IPS-15b (cell line): Measurements from ENCODE around the gene IL12A.

Experiments used
- H3K27me3 ChIP-seq: one replicate; pipeline ENCODE4 v1.6.1; 2013; ENCODE audit warnings: low read length; ENCODE audit not compliant: control insufficient read depth, insufficient read depth
- H3K36me3 ChIP-seq: one replicate; pipeline ENCODE4 v1.6.1; 2013; ENCODE audit warnings: low read length; ENCODE audit not compliant: control insufficient read depth, insufficient read depth
- H3K4me1 ChIP-seq: one replicate; pipeline ENCODE4 v1.6.1; 2013; ENCODE audit warnings: mild to moderate bottlenecking, low read length; ENCODE audit not compliant: control insufficient read depth, insufficient read depth
- H3K4me3 ChIP-seq: one replicate; pipeline ENCODE4 v1.5.1; 2013; ENCODE audit warnings: low read depth, low read length
- H3K9ac ChIP-seq: one replicate; pipeline ENCODE4 v1.6.1; 2013; ENCODE audit warnings: low read depth, mild to moderate bottlenecking, low read length
- H3K9me3 ChIP-seq: one replicate; pipeline ENCODE4 v1.6.1; 2013; ENCODE audit warnings: mild to moderate bottlenecking, low read length; ENCODE audit not compliant: control insufficient read depth, insufficient read depth

The IL12A gene

GRCh38 chr3:159995091-159995490 lies 6.5 kb downstream of the IL12A start:
- Histone ChIP-seq H3K36me3 (no peaks in the 10 kb centered on the region), H3K9me3 (no peaks in the 10 kb centered on the region), H3K27me3 (no peaks in the 10 kb centered on the region), H3K4me1 (peaks cover 9% of the 10 kb centered on the region), H3K9ac (no peak overlapping the region), H3K4me3 (no peak overlapping the region)

GRCh38 chr3:159996018-159996417 lies 7.4 kb downstream of the IL12A start:
- no peak overlapping the region for H3K4me3 ChIP-seq
- H3K36me3 ChIP-seq, result no peaks in the 10 kb centered on the region
- H3K9me3 ChIP-seq, result no peaks in the 10 kb centered on the region
- no peaks in the 10 kb centered on the region for H3K27me3 ChIP-seq
- peaks cover 10% of the 10 kb centered on the region for H3K4me1 ChIP-seq
- H3K9ac ChIP-seq, result no peak overlapping the region

GRCh38 chr3:159996959-159997358 lies 8.3 kb downstream of the IL12A start:
- Histone ChIP-seq H3K4me3 (no peak overlapping the region), H3K9me3 (no peaks in the 10 kb centered on the region), H3K36me3 (no peaks in the 10 kb centered on the region), H3K9ac (no peak overlapping the region), H3K4me1 (peaks cover 18% of the 10 kb centered on the region), H3K27me3 (no peaks in the 10 kb centered on the region)

DNA sequence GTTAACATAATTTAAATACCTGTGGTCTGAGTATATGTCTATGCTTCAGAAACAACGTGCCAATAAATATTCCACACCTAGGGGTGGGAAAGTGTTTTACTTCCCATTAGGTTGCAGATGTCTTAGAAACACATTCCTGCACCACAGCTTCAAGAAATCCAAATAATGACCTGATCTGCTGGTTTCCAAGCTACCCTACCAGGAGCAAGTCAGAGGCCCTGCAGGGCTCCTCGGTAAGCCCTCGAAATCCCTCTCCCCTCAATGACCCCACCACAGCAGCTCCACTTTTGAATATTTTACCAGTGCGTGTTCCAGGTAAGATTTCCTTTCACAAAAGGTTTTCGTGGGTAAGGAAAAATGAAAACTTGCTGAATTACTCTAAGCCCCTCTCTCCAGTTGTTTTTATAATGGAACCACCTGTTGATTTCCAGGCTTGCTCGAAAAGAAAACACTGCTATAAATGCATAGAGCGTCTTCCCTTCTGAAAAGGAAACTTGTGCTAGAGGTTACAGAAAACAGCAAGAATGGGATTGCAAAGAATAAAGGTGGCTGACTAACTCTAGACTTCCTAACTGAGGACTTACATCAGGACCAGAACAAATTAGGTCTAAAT lies 12.6 kb downstream of the IL12A start:
- Histone ChIP-seq H3K36me3 (no peaks in the 10 kb centered on the region), H3K9me3 (no peaks in the 10 kb centered on the region), H3K4me3 (no peak overlapping the region), H3K9ac (no peak overlapping the region), H3K4me1 (peaks cover 9% of the 10 kb centered on the region), H3K27me3 (no peaks in the 10 kb centered on the region)

- Histone ChIP-seq H3K4me1 (peaks cover 9% of the 10 kb centered on the region), H3K9me3 (no peaks in the 10 kb centered on the region), H3K36me3 (no peaks in the 10 kb centered on the region), H3K27me3 (no peaks in the 10 kb centered on the region), H3K4me3 (no peak overlapping the region), H3K9ac (no peak overlapping the region)
Measured at GRCh38 chr3:160001850-160002623, 13.4 kb downstream of the IL12A start.

- Histone ChIP-seq H3K4me3 (no peak overlapping the region), H3K4me1 (peaks cover 9% of the 10 kb centered on the region), H3K36me3 (no peaks in the 10 kb centered on the region), H3K27me3 (no peaks in the 10 kb centered on the region), H3K9ac (no peak overlapping the region), H3K9me3 (no peaks in the 10 kb centered on the region)
Measured at GRCh38 chr3:160003520-160004128, 15.0 kb downstream of the IL12A start.

- Histone ChIP-seq H3K27me3 (no peaks in the 10 kb centered on the region), H3K4me1 (peaks cover 9% of the 10 kb centered on the region), H3K36me3 (no peaks in the 10 kb centered on the region), H3K9me3 (no peaks in the 10 kb centered on the region), H3K9ac (no peak overlapping the region), H3K4me3 (no peak overlapping the region)
Measured at GRCh38 chr3:160005004-160005403, 16.4 kb downstream of the IL12A start.

GRCh38 chr3:160006282-160007163 lies 17.9 kb downstream of the IL12A start:
- no peaks in the 10 kb centered on the region for H3K36me3 ChIP-seq
- no peaks in the 10 kb centered on the region for H3K27me3 ChIP-seq
- H3K4me3 ChIP-seq, result no peak overlapping the region
- H3K4me1 ChIP-seq, result peaks cover 3% of the 10 kb centered on the region
- H3K9ac ChIP-seq, result no peak overlapping the region
- no peaks in the 10 kb centered on the region for H3K9me3 ChIP-seq

GRCh38 chr3:160008961-160009360 lies 20.3 kb downstream of the IL12A start:
- Histone ChIP-seq H3K27me3 (no peaks in the 10 kb centered on the region), H3K4me1 (no peaks in the 10 kb centered on the region), H3K4me3 (no peak overlapping the region), H3K9ac (no peak overlapping the region), H3K36me3 (no peaks in the 10 kb centered on the region), H3K9me3 (no peaks in the 10 kb centered on the region)

GRCh38 chr3:160009525-160009924 lies 20.9 kb downstream of the IL12A start:
- Histone ChIP-seq H3K4me1 (no peaks in the 10 kb centered on the region), H3K9ac (no peak overlapping the region), H3K9me3 (no peaks in the 10 kb centered on the region), H3K4me3 (no peak overlapping the region), H3K36me3 (no peaks in the 10 kb centered on the region), H3K27me3 (no peaks in the 10 kb centered on the region)

- Histone ChIP-seq H3K27me3 (no peaks in the 10 kb centered on the region), H3K9me3 (no peaks in the 10 kb centered on the region), H3K4me1 (no peaks in the 10 kb centered on the region), H3K36me3 (no peaks in the 10 kb centered on the region), H3K9ac (no peak overlapping the region), H3K4me3 (no peak overlapping the region)
Measured at GRCh38 chr3:160010578-160010977, 21.9 kb downstream of the IL12A start.
